Stomach smooth muscle (tissue), 2 donors: Measurements from ENCODE around the gene POLR3H.

ENCODE experiments used
- H3K27ac ChIP-seq: one replicate; pipeline ENCODE4 v1.7.0; 2013; ENCODE audit warnings: mild to moderate bottlenecking, low read length, inconsistent platforms
- H3K27me3 ChIP-seq, 2 donors: one replicate each; pipeline ENCODE4 v1.7.0; 2013; ENCODE audit warnings: low read length in 2 of 2; ENCODE audit not compliant: insufficient read depth in 2 of 2, control insufficient read depth in 1 of 2
- H3K36me3 ChIP-seq, 2 donors: one replicate each; pipeline ENCODE4 v1.7.0; 2013; ENCODE audit warnings: low read length in 2 of 2; ENCODE audit not compliant: control insufficient read depth in 2 of 2, insufficient read depth in 2 of 2
- H3K4me1 ChIP-seq: one replicate; pipeline ENCODE4 v1.7.0; 2013; ENCODE audit warnings: low read length; ENCODE audit not compliant: control insufficient read depth, insufficient read depth
- H3K4me3 ChIP-seq, 2 donors: one replicate each; pipeline ENCODE4 v1.7.0; 2013; ENCODE audit warnings: low read length in 2 of 2
- H3K9ac ChIP-seq, 2 donors: one replicate each; pipeline ENCODE4 v1.7.0; 2013; ENCODE audit warnings: low read length in 2 of 2, mild to moderate bottlenecking in 1 of 2
- H3K9me3 ChIP-seq, 2 donors: one replicate each; pipeline ENCODE4 v1.7.0; 2013; ENCODE audit warnings: low read length in 2 of 2; ENCODE audit not compliant: control insufficient read depth in 2 of 2
- donor health status: healthy.
- donor health status: Pancreatic carcinoma.

The POLR3H gene

GRCh38 chr22:41537203-41537602 is 7.1 kb downstream of the POLR3H start:
- H3K36me3 ChIP-seq, result peaks cover 3 to 13% of the 10 kb centered on the region in 2 donors
- H3K27me3 ChIP-seq, result no peaks in the 10 kb centered on the region
- peaks cover 28% of the 10 kb centered on the region for H3K4me1 ChIP-seq
- no peak overlapping the region for H3K4me3 ChIP-seq
- H3K27ac ChIP-seq, result no peak overlapping the region
- H3K9me3 ChIP-seq, result no peaks in the 10 kb centered on the region
- H3K9ac ChIP-seq, result no peak overlapping the region

GRCh38 chr22:41535244-41535643 is 9.0 kb downstream of the POLR3H start:
- Histone ChIP-seq H3K36me3 (peaks cover 15 to 25% of the 10 kb centered on the region in 2 donors), H3K9ac (no peak overlapping the region), H3K4me1 (peaks cover 20% of the 10 kb centered on the region)

GRCh38 chr22:41534219-41534618 is 10.1 kb downstream of the POLR3H start:
- H3K9me3 ChIP-seq, result no peaks in the 10 kb centered on the region
- no peaks in the 10 kb centered on the region for H3K27me3 ChIP-seq
- peaks cover 14 to 22% of the 10 kb centered on the region in 2 donors for H3K36me3 ChIP-seq
- H3K4me3 ChIP-seq, result no peak overlapping the region
- no peak overlapping the region for H3K27ac ChIP-seq
- no peak overlapping the region for H3K9ac ChIP-seq
- H3K4me1 ChIP-seq, result peaks cover 18% of the 10 kb centered on the region

More at GRCh38 chr22:41535244-41535643, 9.0 kb downstream of the POLR3H start:
- H3K27me3 ChIP-seq, result no peaks in the 10 kb centered on the region
- no peak overlapping the region for H3K27ac ChIP-seq
- H3K9me3 ChIP-seq, result no peaks in the 10 kb centered on the region
- no peak overlapping the region for H3K4me3 ChIP-seq

GRCh38 chr22:41532908-41533825 is 11.1 kb downstream of the POLR3H start:
- no peaks in the 10 kb centered on the region for H3K27me3 ChIP-seq
- H3K9ac ChIP-seq, result peak overlapping the region in 1 of 2 donors; percentile 28
- peaks cover 21 to 30% of the 10 kb centered on the region in 2 donors for H3K36me3 ChIP-seq
- H3K27ac ChIP-seq, result peak overlapping the region; percentile 67
- peaks cover 15% of the 10 kb centered on the region for H3K4me1 ChIP-seq
- H3K4me3 ChIP-seq, result no peak overlapping the region
- H3K9me3 ChIP-seq, result no peaks in the 10 kb centered on the region

GRCh38 chr22:41531715-41532477 is 12.4 kb downstream of the POLR3H start:
- peaks cover 21% of the 10 kb centered on the region for H3K4me1 ChIP-seq
- H3K9me3 ChIP-seq, result no peaks in the 10 kb centered on the region
- peak overlapping the region; percentile 67 for H3K27ac ChIP-seq
- peaks cover 24 to 42% of the 10 kb centered on the region in 2 donors for H3K36me3 ChIP-seq
- no peak overlapping the region for H3K4me3 ChIP-seq
- peak overlapping the region in 1 of 2 donors; percentile 21 for H3K9ac ChIP-seq
- H3K27me3 ChIP-seq, result no peaks in the 10 kb centered on the region

GRCh38 chr22:41530890-41531714 is 13.2 kb downstream of the POLR3H start:
- H3K4me1 ChIP-seq, result peaks cover 28% of the 10 kb centered on the region
- no peak overlapping the region for H3K4me3 ChIP-seq
- peaks cover 30 to 48% of the 10 kb centered on the region in 2 donors for H3K36me3 ChIP-seq
- H3K9ac ChIP-seq, result no peak overlapping the region
- no peaks in the 10 kb centered on the region for H3K27me3 ChIP-seq
- H3K9me3 ChIP-seq, result no peaks in the 10 kb centered on the region
- peak overlapping the region; percentile 67 for H3K27ac ChIP-seq

- Histone ChIP-seq H3K27ac (no peak overlapping the region), H3K4me3 (no peak overlapping the region), H3K4me1 (peaks cover 46% of the 10 kb centered on the region), H3K36me3 (peaks cover 42 to 60% of the 10 kb centered on the region in 2 donors), H3K9ac (no peak overlapping the region), H3K27me3 (no peaks in the 10 kb centered on the region), H3K9me3 (no peaks in the 10 kb centered on the region)
Observed at GRCh38 chr22:41528938-41529561, 15.2 kb downstream of the POLR3H start.

- H3K36me3 ChIP-seq, result peaks cover 45 to 60% of the 10 kb centered on the region in 2 donors
- H3K27ac ChIP-seq, result no peak overlapping the region
Observed at GRCh38 chr22:41528132-41528766, 16.0 kb downstream of the POLR3H start.

GRCh38 chr22:41526830-41527799 is 17.2 kb downstream of the POLR3H start:
- H3K4me1 ChIP-seq, result peaks cover 47% of the 10 kb centered on the region
- peaks cover 50 to 63% of the 10 kb centered on the region in 2 donors for H3K36me3 ChIP-seq
- peak overlapping the region; percentile 88 for H3K27ac ChIP-seq
- H3K27me3 ChIP-seq, result no peaks in the 10 kb centered on the region
- no peak overlapping the region for H3K4me3 ChIP-seq
- no peak overlapping the region for H3K9ac ChIP-seq
- H3K9me3 ChIP-seq, result no peaks in the 10 kb centered on the region

More at GRCh38 chr22:41528132-41528766, 16.0 kb downstream of the POLR3H start:
- Histone ChIP-seq H3K4me1 (peaks cover 49% of the 10 kb centered on the region), H3K27me3 (no peaks in the 10 kb centered on the region), H3K4me3 (no peak overlapping the region), H3K9ac (no peak overlapping the region), H3K9me3 (no peaks in the 10 kb centered on the region)
